ENCODE results near the gene ANXA7. TPM values are rescaled to one million over a fixed set of nuclear protein-coding genes. Genes with fewer than 3 reads are reported as not detected.

The ANXA7 gene
- 10 to 100 TPM; 84.4 to 89.7 (median 88.0) TPM for polyA plus RNA-seq (ENCODE audit: insufficient read length in 3 of 3)
- long read RNA-seq, donor 1, transcript ANXA7-202 (13 exons, 2,452 nt): major isoform, 31 of 83 reads
- long read RNA-seq, donor 1, partial matches to known transcripts: 52 of 83 reads
- long read RNA-seq, donor 1, other reads (novel, unspliced or antisense): 0 of 83 reads
- long read RNA-seq, donor 2, transcript ANXA7-202 (13 exons, 2,452 nt): major isoform, 46 of 92 reads
- long read RNA-seq, donor 2, partial matches to known transcripts: 46 of 92 reads
- long read RNA-seq, donor 2, other reads (novel, unspliced or antisense): 0 of 92 reads
- long read RNA-seq, donor 3, transcript ANXA7-202 (13 exons, 2,452 nt): major isoform, 24 of 72 reads
- long read RNA-seq, donor 3, partial matches to known transcripts: 48 of 72 reads
- long read RNA-seq, donor 3, other reads (novel, unspliced or antisense): 0 of 72 reads
- long read RNA-seq, donor 4, transcript ANXA7-202 (13 exons, 2,452 nt): major isoform, 34 of 93 reads
- long read RNA-seq, donor 4, partial matches to known transcripts: 59 of 93 reads
- long read RNA-seq, donor 4, other reads (novel, unspliced or antisense): 0 of 93 reads
- long read RNA-seq, donor 5, transcript ANXA7-202 (13 exons, 2,452 nt): major isoform, 17 of 17 reads
- long read RNA-seq, donor 5, partial matches to known transcripts: 0 of 17 reads
- long read RNA-seq, donor 5, other reads (novel, unspliced or antisense): 0 of 17 reads
- long read RNA-seq, donor 6, transcript ANXA7-202 (13 exons, 2,452 nt): major isoform, 32 of 66 reads
- long read RNA-seq, donor 6, partial matches to known transcripts: 34 of 66 reads
- long read RNA-seq, donor 6, other reads (novel, unspliced or antisense): 0 of 66 reads
- long read RNA-seq, donor 7, transcript ANXA7-202 (13 exons, 2,452 nt): major isoform, 35 of 54 reads
- long read RNA-seq, donor 7, partial matches to known transcripts: 13 of 54 reads
- long read RNA-seq, donor 7, other reads (novel, unspliced or antisense): 5 of 54 reads
- long read RNA-seq, donor 8, transcript ANXA7-202 (13 exons, 2,452 nt): major isoform, 14 of 37 reads
- long read RNA-seq, donor 8, partial matches to known transcripts: 23 of 37 reads
- long read RNA-seq, donor 8, other reads (novel, unspliced or antisense): 0 of 37 reads
- long read RNA-seq, donor 9, transcript ANXA7-202 (13 exons, 2,452 nt): major isoform, 38 of 93 reads
- long read RNA-seq, donor 9, partial matches to known transcripts: 55 of 93 reads
- long read RNA-seq, donor 9, other reads (novel, unspliced or antisense): 0 of 93 reads
- long read RNA-seq, donor 10, transcript ANXA7-202 (13 exons, 2,452 nt): major isoform, 15 of 57 reads
- long read RNA-seq, donor 10, partial matches to known transcripts: 42 of 57 reads
- long read RNA-seq, donor 10, other reads (novel, unspliced or antisense): 0 of 57 reads
- long read RNA-seq, donor 11, transcript ANXA7-202 (13 exons, 2,452 nt): major isoform, 21 of 22 reads
- long read RNA-seq, donor 11, partial matches to known transcripts: 0 of 22 reads
- long read RNA-seq, donor 11, other reads (novel, unspliced or antisense): 0 of 22 reads
- long read RNA-seq, donor 12, transcript ANXA7-202 (13 exons, 2,452 nt): major isoform, 52 of 122 reads
- long read RNA-seq, donor 12, partial matches to known transcripts: 64 of 122 reads
- long read RNA-seq, donor 12, other reads (novel, unspliced or antisense): 6 of 122 reads
- long read RNA-seq, donor 13, transcript ANXA7-202 (13 exons, 2,452 nt): major isoform, 10 of 10 reads
- long read RNA-seq, donor 13, partial matches to known transcripts: 0 of 10 reads
- long read RNA-seq, donor 13, other reads (novel, unspliced or antisense): 0 of 10 reads
- long read RNA-seq, donor 14: 0 reads
- long read RNA-seq, donor 15, transcript ANXA7-202 (13 exons, 2,452 nt): major isoform, 32 of 104 reads
- long read RNA-seq, donor 15, partial matches to known transcripts: 72 of 104 reads
- long read RNA-seq, donor 15, other reads (novel, unspliced or antisense): 0 of 104 reads
- long read RNA-seq, donor 16, transcript ANXA7-202 (13 exons, 2,452 nt): major isoform, 25 of 43 reads
- long read RNA-seq, donor 16, partial matches to known transcripts: 18 of 43 reads
- long read RNA-seq, donor 16, other reads (novel, unspliced or antisense): 0 of 43 reads

GRCh38 chr10:73413528-73414229 lies at the start of gene ANXA7:
TSS of gene ANXA7 (minus strand) at chr10:73414058. CDS start at chr10:73400856, 13,202 bp downstream.
- peak; percentile 94 for DNase-seq

DNA sequence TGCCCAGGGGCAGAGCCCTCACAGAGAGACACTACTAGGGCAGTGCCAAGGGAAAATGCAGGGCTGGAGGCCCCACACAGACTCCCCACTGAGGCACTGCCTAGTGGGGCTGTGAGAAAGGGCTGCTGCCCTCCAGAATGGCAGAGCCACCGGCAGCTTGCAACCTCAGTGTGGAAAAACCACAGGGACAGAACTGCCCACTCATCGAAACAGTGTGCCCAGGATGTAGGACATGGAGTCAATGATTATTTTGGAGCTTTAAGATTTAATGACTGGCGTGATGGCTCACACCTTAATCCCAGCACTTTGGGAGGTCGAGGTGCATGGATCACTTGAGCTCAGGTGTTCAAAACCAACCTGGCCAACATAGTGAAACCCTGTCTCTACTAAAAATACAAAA lies 47.0 kb upstream of the ANXA7 start:
- no peak for DNase-seq

GRCh38 chr10:73459683-73460314 lies 45.9 kb upstream of the ANXA7 start:
- no peak for DNase-seq

GRCh38 chr10:73456187-73456890 lies 42.5 kb upstream of the ANXA7 start:
- DNase-seq: no peak

DNA sequence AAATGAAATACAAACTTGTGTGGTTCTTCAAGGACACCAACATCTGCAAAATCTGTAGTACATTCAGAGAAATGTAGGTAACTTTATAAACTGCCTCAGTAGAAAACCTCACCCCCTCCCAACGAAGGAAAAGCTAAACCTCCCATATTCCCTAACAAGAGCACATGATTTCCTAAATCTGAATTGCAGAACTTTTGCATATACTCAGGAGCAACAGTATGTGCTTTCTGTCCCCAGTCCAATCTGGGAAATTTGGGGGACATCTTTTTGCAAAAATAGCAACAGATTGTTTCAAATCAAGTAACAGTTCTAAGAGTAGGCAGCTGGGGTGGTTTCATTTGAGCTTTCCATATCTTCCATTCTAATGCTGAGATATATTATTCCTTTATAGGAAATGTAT lies 35.3 kb upstream of the ANXA7 start:
- DNase-seq: no peak

GRCh38 chr10:73448384-73448783 lies 34.5 kb upstream of the ANXA7 start:
- no peak for DNase-seq

GRCh38 chr10:73446926-73447325 lies 33.1 kb upstream of the ANXA7 start:
- DNase-seq: no peak

GRCh38 chr10:73444457-73444856 lies 30.6 kb upstream of the ANXA7 start:
- DNase-seq: no peak

DNA sequence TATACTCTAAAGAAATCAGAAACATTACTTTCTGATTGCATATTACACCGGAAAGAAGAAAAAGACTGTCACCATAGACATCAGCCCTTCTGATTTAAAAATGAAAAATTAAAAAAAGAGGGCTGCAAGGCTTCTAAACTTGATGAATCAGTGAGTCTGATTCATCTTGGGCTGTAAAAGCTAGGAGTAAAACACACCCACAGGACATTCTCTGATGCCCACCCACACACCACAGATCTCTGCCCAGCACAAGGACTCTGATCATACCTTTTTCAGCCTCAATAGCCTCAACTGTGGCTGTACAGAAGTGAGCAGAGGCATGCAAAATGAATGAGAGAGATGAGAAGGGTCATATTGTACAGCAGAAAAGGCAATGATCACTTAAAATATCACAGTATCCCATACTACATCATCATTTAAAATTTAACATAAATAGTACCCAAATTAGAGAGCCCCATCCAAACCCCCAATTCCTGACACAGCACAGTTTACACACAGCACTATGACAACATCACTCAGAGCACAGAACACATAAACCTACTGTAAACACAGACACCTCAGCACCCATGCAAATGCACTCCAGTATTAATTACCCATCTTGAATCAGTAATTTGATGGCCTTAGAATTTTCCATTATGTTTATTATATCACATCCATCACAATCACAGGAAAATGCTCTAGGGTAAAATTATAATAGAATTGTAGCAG lies 25.9 kb upstream of the ANXA7 start:
- no peak for DNase-seq

DNA sequence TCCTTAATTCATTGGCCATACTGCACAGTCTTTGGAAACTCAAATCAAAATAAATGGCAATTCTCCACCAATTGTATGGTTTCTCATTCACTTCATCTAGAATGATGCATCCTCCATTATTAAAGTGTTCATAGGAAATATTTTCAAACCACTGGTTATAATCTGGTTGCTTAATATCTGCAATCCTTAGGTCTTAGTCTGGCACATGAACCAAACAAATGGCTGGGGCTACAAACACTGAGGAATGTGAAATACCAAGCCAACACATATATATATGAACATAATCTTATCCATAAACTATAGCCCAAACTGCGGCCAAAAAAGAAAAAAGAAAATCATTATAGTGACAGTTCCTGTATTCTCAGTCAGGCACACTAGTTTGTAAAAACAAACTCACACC lies 25.2 kb upstream of the ANXA7 start:
- no peak for DNase-seq

DNA sequence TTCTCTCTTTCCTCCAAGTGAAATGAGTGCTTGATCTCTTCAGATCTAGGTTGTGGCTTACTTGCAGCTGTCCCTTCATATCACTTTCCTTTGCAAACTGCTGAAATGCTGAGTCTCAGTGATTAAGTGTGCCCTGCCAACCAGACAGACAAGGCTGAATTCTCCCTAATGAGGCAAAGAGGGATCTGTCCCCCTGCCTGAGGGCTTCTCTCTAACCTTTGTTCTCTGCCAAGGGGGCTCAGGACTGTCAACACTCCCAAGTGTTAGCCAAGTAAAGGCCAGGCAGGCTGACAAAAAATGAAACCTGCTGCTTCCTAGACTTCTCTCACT lies 19.6 kb upstream of the ANXA7 start, which contains the start of gene MSS51:
Gene MSS51 (minus strand): TSS at position 24 of the 330 bp plus-strand sequence. CDS start 5,277 bp downstream, outside the sequence.
- no peak for DNase-seq

GRCh38 chr10:73432646-73433537 lies 19.0 kb upstream of the ANXA7 start:
- no peak for DNase-seq

GRCh38 chr10:73426318-73426717 lies 12.5 kb upstream of the ANXA7 start:
- no peak for DNase-seq

- no peak for DNase-seq
Observed at GRCh38 chr10:73424478-73424877, 10.6 kb upstream of the ANXA7 start.

DNA sequence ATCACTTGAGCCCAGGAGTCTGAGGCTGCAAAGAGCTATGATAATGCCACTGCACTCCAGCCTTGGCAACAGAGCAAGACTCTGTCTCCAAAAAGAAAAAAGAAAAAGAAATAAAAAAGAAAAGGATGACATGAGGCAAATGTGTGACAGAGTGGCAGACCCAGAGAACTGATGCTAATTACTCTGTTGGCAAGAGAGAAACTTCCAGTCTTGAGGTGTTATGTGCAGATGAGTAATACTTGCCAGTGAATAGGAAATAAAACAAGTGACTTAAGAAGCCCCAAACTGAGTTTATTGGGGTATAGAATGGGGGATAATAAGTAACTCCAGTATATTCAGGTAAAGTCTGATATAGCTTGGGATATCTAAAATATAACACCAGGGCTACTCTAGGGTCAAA lies 9.5 kb upstream of the ANXA7 start:
- DNase-seq: no peak

- DNase-seq: no peak
Observed at GRCh38 chr10:73416571-73416970, 2.7 kb upstream of the ANXA7 start.
